Measurements from ENCODE around the gene TPBGL. TPM values are rescaled to one million over a fixed set of nuclear protein-coding genes. Genes with fewer than 3 reads are reported as not detected.

TPBGL gene, protein sequence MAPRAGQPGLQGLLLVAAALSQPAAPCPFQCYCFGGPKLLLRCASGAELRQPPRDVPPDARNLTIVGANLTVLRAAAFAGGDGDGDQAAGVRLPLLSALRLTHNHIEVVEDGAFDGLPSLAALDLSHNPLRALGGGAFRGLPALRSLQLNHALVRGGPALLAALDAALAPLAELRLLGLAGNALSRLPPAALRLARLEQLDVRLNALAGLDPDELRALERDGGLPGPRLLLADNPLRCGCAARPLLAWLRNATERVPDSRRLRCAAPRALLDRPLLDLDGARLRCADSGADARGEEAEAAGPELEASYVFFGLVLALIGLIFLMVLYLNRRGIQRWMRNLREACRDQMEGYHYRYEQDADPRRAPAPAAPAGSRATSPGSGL
- not detected for total RNA-seq

DNA sequence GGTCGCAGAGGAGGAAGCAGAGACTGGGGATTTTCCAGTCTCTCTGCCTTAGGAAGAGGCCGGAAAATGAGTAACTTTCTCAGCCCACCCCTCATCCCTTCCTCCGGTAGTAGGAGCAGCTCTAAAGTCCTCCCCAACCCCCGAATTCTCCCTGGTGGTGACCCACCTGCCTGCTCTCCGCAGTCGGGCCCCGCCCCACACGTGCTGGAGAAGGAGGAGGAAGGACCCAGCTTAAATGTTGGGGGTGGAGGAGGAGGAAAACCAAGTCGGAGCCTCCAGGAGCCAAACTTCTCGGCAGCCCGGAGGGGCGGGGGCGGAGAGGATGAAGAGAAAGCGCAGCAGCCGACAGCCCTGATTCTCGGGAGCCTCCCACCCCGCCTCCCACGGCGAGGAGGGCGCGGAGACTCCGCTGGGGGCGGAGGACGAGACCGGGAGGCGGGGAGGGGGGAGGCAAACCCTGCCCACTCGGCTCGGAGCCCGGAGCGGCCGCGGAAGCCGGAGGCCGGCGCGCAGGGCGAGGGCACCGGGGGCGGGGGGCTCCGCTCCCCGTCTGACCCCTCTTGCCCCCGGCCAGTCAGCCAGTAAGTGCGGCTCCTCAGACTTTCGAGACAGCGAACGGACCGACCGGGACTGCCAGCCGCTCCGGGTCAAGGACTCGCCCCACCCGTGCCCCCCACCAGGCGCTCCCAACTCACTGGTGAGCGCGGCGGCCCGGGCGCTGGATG lies at the start of gene TPBGL:
TSS of gene TPBGL (plus strand) at position 464 of the 725 bp plus-strand sequence. CDS start 276 bp downstream, outside the sequence.
- ATAC-seq = no peak
- no peak for DNase-seq (ENCODE audit: low spot score)

DNA sequence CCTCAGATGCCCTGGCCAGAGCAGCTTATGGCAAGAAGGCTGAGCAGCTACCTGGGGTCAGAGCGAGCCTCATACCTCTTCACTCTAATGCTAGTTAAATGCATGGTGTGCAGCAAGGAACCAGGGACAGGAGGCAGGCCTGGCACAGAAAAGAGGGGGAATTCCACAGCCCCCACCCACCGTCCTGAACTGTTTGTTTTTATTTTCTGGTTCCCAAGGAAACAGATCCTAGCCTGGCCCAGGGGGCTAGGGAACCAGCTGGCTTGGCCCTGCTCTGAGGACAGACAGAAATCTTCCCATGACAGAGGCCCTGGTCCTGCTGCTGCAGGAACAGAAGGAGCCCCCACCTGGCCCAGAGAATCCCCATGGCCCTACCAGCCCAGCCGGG lies 49.2 kb upstream of the TPBGL start:
- ATAC-seq = no peak
- DNase-seq (ENCODE audit: low spot score) = no peak

DNA sequence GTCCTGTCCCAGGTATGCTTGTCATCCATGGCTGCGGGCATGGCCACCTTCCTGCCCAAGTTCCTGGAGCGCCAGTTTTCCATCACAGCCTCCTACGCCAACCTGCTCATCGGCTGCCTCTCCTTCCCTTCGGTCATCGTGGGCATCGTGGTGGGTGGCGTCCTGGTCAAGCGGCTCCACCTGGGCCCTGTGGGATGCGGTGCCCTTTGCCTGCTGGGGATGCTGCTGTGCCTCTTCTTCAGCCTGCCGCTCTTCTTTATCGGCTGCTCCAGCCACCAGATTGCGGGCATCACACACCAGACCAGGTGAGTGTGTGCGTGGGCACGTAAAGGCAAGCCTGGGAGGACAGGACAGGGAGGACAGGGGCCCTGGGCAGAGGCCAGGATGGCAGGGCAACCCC lies 47.3 kb upstream of the TPBGL start:
- no peak for DNase-seq (ENCODE audit: low spot score)
- no peak for ATAC-seq

DNA sequence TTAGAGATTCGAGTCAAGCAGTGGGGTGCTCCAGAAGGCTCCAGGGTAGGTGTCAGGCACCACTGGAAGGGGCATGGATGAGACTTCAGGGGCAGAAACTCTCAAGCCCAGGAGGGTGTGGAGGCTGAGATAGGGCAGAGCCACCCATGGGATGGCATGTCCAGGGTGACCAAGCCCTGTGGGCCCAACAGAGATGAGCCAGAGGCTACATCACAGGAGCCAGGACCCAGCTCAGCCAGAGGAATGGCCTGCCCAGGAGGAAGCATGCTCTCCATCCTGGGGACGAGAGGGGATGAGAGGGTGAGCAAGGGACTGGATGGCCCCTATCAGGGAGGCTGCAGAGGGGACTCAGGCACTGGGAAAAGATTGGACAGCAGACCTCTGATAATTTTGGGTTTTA lies 46.9 kb upstream of the TPBGL start:
- ATAC-seq (peak; percentile 2), DNase-seq (ENCODE audit: low spot score) (no peak)

DNA sequence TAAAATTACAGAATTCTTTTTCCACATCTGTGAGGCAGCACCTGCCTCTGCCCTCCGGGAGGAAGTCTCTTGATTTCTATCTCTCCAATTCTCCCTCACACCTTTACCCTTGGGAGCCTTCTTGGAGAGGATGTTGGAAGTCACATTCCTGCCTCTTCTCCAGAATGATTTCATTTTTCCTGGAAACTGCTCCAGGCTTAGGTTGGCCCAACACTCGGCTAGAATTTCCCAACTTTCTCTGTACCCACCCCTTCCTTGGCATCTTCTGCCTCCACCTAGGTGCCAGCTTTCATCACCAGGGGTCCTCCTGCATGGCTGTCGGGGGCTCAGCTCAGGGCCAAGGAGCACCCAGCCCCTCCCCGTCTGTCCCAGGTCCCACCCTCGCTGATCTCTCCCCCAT lies 46.4 kb upstream of the TPBGL start:
- DNase-seq (ENCODE audit: low spot score) = no peak
- ATAC-seq = no peak

DNA sequence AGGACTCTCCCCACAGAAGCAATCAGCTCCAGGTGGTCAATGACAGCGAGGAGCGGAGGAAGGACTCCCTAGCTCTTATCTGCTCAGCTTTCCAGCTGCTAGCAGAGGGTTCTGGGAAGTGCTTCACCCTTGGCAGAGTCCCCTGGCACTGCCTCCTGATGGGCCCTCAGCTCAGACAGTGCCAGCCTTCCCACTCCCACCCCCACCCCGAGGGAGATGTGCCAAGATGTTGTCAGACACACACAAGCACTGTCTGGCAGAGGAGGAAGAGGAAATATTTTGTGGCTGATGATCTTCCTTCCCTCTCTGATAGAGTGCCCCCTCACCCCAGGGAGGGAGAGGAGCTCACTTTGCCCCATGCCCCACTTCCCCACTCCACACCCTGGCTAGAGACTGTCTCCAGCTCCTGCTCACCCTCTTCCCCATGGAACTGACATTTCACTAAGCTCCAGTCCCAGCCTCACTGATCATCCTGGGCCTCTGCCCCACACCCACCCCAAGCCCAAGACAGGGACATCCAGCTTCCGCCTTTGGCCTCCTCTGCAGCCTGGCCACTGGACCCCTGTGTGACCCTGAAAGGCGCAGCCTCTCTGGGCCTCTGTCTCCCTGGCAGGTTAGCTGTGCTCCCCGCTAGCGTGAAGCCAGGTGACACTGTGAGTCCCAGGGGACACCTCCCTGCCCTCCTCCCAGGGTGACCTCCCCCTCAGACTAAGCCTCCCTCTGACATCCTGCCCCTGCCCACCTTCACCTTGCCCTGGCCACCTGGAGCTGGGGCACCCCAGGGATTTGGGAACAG lies 45.2 kb upstream of the TPBGL start:
- DNase-seq (ENCODE audit: low spot score) (peak; percentile 89), ATAC-seq (peak; percentile 72)

DNA sequence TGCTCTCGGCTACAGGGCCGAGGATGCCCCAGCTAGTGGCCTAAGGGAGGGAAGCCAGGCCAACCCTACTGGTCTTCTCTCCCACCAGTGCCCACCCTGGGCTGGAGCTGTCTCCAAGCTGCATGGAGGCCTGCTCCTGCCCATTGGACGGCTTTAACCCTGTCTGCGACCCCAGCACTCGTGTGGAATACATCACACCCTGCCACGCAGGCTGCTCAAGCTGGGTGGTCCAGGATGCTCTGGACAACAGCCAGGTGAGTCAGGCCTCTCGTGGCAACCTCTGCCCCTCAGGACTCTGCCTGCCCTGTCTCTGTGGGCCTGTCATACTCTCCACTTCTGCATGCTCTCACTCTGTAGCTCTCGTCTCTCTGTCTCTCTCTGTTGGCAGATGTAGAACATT lies 44.1 kb upstream of the TPBGL start:
- no peak for ATAC-seq
- DNase-seq (ENCODE audit: low spot score) = no peak

DNA sequence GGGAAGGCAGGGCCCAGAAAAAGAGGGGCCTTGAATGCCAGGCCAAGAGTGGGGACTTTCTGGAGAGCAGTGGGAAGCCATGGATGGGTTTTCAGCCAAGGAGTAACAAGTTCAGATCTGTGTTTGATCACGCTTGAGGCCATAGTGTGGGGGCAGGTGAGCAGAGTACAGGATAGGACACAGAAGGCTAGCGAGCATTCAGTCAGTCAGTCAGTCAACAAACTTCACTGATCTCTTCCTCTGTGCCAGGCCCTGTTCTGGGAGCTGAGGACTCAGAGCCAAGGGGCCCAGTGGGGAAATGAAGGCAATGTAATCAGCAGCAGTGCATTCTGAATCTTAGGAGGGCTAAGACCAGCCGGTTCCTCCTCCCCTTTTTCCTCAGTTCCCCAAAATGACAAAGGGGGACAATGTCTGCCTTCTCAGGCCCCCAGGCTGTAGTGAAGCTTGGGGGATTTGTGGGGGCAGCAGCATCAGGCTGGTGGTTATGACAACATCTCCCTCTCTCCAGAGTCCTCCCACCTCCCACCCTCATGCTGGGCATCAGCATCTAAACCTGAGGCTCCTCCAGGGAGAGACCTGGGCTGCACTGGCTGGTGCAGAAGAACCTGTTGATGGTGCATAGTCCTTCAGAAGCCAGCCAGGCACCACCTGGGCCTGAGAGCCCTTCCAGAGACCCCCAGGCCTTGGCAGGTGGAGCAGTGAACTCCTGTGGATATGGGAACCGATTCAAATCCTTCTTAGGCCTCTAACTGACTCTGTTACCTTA lies 42.9 kb upstream of the TPBGL start:
- ATAC-seq (no peak), DNase-seq (ENCODE audit: low spot score) (no peak)

DNA sequence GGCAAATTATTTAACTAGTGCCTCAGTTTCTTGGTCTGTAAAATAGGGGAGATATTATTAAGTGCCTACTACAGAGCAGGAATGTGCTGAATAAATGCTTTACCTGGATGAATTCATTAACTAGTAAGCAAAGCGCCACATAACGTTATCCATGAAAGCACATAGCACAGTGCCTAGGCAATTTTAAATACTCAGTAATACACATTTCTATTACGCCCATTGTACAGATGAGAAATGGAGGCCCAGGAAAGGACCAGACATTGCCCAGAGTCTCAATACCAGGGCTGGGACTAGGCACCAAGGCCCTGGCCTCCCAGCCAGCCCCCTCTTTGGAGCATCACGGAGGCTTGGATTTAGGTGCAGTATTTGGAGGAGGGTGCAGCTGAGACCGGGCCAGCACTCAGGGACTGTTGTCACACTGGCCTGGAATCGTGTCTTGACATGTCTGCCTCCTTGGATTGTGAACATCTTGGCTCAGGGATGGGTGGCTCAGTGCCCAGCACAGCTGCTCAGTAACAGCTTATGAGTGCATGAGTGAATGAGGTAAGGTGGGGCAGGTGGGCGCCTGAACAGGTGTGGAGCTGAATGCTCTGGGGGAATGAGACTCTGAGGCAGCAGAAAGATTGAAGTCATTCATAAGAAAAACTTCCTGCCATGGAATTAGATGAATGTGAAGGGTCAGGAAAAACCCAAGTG lies 42.1 kb upstream of the TPBGL start:
- DNase-seq (ENCODE audit: low spot score) (no peak), ATAC-seq (no peak)

DNA sequence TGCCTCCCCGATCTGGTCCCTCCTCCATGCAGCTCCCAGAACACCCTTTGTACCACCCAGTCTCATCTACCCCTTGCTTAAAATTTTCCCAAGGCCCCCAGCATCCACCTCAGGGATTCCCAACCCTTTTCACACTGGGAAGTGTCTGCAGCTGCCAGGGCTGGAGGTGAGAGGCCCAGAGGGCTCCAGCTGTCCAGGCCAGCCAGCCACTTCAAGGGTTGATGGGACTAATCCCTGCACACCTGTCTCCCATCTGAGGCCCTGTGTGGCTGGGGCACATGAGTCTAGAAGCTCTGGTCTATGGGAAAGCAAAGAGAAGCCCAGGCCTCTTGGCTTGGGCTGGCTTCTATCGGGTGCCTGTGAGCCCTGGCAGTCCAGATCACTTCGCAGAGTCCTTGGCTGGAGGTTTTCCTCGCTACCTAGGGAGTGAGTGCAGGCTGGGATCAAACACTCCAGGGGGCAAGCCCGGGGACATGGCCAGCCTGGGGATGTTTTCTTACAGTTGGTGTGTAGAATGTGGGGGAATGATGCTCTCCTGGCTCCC lies 41.1 kb upstream of the TPBGL start:
- ATAC-seq = no peak
- DNase-seq (ENCODE audit: low spot score) = no peak

DNA sequence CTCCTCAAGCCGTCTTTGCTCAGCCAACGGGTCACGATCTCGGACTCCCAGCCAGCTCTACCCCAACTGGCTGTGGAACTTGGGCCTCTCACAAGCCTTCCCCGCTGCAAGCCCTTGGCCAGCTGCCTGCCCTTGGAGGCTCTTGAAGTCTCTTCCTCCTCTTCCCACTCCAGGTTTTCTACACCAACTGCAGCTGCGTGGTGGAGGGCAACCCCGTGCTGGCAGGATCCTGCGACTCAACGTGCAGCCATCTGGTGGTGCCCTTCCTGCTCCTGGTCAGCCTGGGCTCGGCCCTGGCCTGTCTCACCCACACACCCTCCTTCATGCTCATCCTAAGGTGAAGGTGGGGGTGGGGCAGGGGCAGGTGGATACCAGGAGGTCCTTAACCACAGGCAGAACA lies 40.5 kb upstream of the TPBGL start:
- no peak for DNase-seq (ENCODE audit: low spot score)

DNA sequence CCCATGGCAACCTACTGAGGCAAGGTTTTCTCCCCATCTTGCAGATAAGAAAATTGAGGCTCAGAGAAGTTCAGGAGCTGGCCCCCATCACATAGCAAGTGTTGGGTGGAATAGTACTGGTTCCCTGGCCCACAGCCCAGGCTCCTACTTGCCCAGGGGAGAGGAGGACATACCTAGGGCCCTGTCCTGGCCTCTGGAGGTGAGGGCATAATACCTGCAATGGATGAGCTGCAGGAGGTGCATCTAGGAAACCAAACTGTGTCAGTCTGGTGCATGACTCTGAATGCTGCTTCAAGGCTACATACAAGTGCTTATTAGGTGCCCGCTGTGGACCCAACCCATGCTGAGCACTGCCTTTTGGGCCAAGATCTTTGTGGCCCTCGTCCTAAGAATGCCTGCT lies 40.0 kb upstream of the TPBGL start:
- no peak for ATAC-seq

More for the DNA sequence above, 40.5 kb upstream of the TPBGL start:
- ATAC-seq = no peak

DNA sequence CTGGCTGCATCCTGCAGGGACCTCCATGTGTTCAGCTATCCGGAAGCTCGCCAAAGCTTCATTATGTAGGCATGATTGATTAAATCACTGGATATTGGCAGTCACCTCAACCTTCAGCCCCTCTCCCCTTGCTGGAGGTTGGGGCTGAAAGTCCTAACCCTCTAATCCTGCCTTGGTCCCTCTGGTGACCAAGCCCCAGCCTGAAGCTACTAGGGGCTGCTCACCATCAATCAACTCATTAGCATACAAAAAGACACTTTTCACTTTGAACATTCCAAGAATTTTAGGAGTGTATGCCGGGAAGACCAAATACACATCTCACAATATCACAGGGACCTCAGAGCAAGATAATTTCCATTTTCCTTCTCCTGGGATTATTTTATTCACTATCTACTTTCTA lies 38.8 kb upstream of the TPBGL start:
- DNase-seq (ENCODE audit: low spot score) = no peak

More for the DNA sequence above, 40.0 kb upstream of the TPBGL start:
- DNase-seq (ENCODE audit: low spot score) = no peak

DNA sequence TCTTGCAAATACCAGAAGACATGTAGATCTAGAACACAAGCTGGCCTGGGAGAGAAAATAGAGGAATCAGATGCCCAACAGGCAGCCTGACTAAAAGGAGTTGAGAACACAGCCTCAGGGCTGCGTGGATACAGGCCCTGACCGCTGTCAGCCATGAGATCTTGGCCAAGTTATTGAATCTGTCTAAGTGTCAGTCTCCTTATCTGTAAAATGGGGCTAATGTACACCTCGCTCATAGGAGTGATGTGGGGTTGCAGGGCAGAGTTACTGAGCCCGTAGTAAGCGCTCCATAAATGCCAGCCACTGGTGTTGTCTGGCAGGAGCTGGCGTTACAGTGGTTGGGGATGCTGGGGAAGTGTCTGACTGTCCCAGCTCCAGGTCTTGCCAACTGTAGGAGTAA lies 38.4 kb upstream of the TPBGL start:
- DNase-seq (ENCODE audit: low spot score) (no peak), ATAC-seq (no peak)

More for the DNA sequence above, 38.8 kb upstream of the TPBGL start:
- ATAC-seq = no peak

DNA sequence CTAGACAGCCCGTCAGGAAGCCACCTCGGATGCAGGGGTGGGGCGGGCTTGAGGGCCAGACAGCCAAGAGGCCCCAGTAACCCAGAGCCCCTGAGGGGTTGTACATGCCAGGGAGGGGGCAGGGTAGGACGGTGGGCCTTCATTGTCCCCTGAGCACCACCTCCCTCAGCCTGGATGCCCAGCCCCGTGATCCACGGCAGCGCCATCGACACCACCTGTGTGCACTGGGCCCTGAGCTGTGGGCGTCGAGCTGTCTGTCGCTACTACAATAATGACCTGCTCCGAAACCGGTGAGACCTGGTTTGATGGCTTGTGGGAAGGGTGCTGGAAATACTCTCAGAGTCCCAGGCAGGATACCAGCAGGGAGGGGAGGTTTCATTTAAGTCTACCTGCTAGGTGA lies 37.4 kb upstream of the TPBGL start:
- ATAC-seq (no peak), DNase-seq (ENCODE audit: low spot score) (peak; percentile 49)

DNA sequence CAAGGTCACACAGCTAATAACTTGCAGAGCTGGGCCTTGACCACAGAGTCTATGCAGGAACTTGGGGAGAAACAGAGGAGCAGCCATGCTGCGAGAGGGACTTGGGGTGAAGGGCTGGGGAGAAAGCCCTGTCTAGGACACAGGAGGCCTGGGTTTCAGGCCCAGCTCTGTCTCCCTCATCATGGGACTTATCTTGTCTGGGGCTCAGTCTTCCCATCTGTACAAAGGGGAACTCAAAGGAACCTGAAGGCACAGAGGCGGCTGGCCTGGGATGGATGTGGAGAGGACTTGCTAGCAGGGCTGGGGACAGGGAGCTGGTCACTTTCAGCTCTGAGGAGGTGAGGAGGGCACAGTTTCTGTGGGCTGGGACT lies 36.9 kb upstream of the TPBGL start:
- ATAC-seq = peak; percentile 13

DNA sequence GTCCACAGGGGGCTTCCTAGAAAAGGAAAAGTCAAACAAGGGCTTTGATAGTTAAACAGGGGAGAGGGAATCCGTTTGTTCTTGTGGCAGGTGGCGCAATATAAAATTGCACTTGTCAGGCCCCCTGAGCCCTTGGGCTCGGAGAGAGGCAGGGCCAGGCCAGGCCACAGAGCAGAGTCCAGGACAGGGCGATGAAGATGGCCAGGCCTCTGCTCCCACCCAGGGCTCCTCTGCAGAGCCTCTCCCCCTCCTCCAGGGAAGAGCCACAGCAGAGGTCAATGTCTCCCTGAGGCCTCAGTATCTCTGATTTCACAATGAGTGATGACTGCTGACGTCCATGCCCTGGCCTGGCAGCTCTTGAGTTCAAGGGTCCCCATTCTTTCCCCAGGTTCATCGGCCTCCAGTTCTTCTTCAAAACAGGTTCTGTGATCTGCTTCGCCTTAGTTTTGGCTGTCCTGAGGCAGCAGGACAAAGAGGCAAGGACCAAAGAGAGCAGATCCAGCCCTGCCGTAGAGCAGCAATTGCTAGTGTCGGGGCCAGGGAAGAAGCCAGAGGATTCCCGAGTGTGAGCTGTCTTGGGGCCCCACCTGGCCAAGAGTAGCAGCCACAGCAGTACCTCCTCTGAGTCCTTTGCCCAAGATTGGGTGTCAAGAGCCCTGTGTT lies 36.4 kb upstream of the TPBGL start:
- DNase-seq (ENCODE audit: low spot score) (peak; percentile 93), ATAC-seq (peak; percentile 74)

More for the DNA sequence above, 36.9 kb upstream of the TPBGL start:
- DNase-seq (ENCODE audit: low spot score) = no peak

DNA sequence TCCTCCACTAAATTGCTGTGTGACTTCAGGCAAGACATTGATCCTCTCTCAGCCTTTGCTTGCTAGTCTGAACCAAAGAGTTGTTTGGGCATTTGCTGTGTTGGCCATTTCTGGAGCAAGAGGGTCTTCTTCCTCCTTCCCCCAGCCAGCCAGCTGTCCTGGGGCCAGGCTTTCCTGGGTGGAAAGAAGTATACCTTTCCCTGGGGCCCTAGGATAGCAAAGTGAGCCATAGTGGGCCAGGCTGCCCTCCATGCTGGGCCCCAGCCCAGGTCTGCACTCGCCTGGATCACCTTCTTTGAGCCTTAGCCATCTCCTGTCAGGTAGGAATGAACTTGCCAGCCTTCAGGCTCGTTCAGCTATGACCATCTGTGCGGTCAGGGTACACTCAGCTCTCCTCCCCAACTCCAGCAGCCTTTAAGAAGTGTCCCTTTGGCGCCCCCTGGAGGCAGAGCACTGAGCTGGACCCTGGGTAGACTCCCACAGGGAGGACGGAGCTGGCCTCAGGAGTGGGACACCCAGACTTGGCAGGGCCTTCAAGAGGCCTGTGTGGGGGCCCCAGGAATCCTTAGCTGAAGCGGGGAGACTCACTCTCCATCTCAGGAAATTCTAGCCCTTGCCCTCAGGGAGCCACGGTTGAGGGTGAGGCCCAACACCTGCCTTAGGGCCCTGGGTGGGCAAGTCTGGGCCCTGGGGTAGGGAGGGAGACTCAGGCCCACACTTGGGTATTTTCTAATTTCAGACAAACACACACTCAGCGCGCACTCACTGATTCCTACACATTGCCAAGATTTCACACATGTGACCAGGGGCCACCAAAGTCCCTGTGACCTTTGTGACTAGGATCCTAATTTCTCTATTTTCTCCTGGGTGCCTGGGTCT lies 35.6 kb upstream of the TPBGL start:
- ATAC-seq (peak; percentile 74), DNase-seq (ENCODE audit: low spot score) (peak; percentile 89)

Data from left lobe of liver (tissue), 2 donors.